ENCODE measurements around the gene DCAF5.

DNA sequence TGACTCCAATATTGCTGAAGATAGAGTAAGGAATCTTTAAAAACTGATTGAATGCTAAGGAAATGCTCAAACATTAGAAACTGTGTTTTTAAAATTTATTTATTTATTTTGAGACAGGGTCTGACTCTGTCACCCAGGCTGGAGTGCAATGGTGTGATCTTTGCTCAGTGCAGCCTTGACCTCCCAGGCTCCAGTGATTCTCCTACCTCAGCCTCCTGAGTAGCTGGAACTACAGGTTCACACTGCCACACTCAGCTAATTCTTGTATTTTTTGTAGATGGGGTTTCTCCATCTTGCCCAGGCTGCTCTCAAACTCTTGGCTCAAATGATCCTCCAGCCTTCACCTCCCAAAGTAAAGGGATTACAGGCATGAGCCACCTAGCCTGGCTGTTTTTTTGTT is 3.3 kb upstream of the DCAF5 start:
- TF ChIP-seq CTCF (conservative IDR thresholded peaks at IDR 0.05 in 1 of 2, IDR thresholded peaks at IDR 0.05 in 1 of 2; ENCODE audit: extremely low read depth in 1 of 2, insufficient read depth in 1 of 2, low read depth in 1 of 2, low read length in 2 of 2) (no peak), EZH2 (IDR thresholded peaks at IDR 0.05; ENCODE audit: borderline replicate concordance, low read length) (no peak)
